SU-DHL-6 (cell line): ENCODE data around the gene B4GALT5.

ENCODE experiments used
- EZH2phosphoT487 ChIP-seq: fragments of 200-600 bp; sonication (generic), shearing (Covaris generic); conservative IDR thresholded peaks from 2 replicates; pipeline ENCODE4 v1.6.1; 2018; ENCODE audit warnings: mild to moderate bottlenecking, antibody characterized with exemption, low read length, moderate library complexity, mixed read lengths
- TF ChIP-seq, protein P1 (sequence below): fragments of 200-600 bp; sonication (generic); IDR thresholded peaks from one replicate; pipeline ENCODE4 v1.5.1; 2017; ENCODE audit warnings: antibody characterized with exemption, mild to moderate bottlenecking, low read length, moderate library complexity; ENCODE audit not compliant: insufficient read depth, poor library complexity, severe bottlenecking

DNA sequence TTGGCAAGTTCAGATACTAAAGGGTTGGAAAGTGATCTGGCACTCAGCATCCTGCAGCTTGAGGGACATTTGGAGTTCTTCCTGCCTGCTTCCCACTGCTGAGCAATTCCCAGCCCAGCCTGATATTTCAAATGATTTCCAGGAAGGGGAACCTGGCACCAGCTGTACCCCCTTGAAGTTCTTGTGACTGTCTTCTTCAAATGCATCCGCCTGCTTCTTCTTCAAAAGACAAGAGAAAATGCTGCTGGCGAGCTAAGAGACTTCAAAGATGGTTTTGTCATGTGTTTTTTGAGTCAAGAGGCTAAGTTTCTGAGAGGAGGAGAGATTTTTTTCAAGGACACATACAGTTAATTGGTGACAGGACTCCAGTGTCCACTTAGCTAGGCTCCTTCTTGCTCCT is 42.6 kb upstream of the B4GALT5 start:
- TF ChIP-seq, protein P1, sequence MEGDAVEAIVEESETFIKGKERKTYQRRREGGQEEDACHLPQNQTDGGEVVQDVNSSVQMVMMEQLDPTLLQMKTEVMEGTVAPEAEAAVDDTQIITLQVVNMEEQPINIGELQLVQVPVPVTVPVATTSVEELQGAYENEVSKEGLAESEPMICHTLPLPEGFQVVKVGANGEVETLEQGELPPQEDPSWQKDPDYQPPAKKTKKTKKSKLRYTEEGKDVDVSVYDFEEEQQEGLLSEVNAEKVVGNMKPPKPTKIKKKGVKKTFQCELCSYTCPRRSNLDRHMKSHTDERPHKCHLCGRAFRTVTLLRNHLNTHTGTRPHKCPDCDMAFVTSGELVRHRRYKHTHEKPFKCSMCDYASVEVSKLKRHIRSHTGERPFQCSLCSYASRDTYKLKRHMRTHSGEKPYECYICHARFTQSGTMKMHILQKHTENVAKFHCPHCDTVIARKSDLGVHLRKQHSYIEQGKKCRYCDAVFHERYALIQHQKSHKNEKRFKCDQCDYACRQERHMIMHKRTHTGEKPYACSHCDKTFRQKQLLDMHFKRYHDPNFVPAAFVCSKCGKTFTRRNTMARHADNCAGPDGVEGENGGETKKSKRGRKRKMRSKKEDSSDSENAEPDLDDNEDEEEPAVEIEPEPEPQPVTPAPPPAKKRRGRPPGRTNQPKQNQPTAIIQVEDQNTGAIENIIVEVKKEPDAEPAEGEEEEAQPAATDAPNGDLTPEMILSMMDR, result no peak
- no peak for TF ChIP-seq EZH2phosphoT487
